ENCODE measurements around the gene TTN. TPM values are rescaled to one million over a fixed set of nuclear protein-coding genes. Genes with fewer than 3 reads are reported as not detected.

Gene TTN
- total RNA-seq, 2 experiments from 2014 or later, result 0.02 to 0.19 TPM

GRCh38 chr2:178764097-178764496 lies 43.1 kb downstream of the TTN start:
- Histone ChIP-seq H3K27ac (ENCODE audit: low read depth, low read length, poor library complexity, severe bottlenecking) (no peak overlapping the region), H3K4me1 (ENCODE audit: insufficient read depth, low read length, poor library complexity, severe bottlenecking) (no peaks in the 10 kb centered on the region), H2AFZ (ENCODE audit: low read length) (no peak overlapping the region), H3K4me3 (ENCODE audit: low read depth, low read length, poor library complexity, severe bottlenecking) (no peak overlapping the region), H3K4me2 (ENCODE audit: low read length) (no peak overlapping the region), H3K9me2 (ENCODE audit: insufficient read depth, low read length) (no peaks in the 10 kb centered on the region), H3K9me3 (ENCODE audit: low read length) (no peaks in the 10 kb centered on the region), H3K36me3 (ENCODE audit: insufficient read depth, low read length) (no peaks in the 10 kb centered on the region), H4K20me1 (ENCODE audit: insufficient read depth, low read length) (no peaks in the 10 kb centered on the region), H3K79me2 (ENCODE audit: insufficient read depth, low read depth, low read length) (no peaks in the 10 kb centered on the region)
- POLR2A ChIA-PET, result no interaction called here
- CTCF ChIA-PET (ENCODE audit: unreplicated experiment), result no interaction called here
- intact Hi-C loops (cut with micrococcal nuclease; ENCODE audit: unreplicated experiment), result loop anchor here (5.0 kb wide), 1 partner anchor 148 kb away; no protein-coding TSS in a partner anchor
- no peak for TF ChIP-seq EZH2phosphoT487 (IDR thresholded peaks at IDR 0.05; ENCODE audit: borderline replicate concordance, low read depth, low read length)
- no peak for TF ChIP-seq CTCF (conservative IDR thresholded peaks at IDR 0.05; ENCODE audit: low read length)
- DNase-seq (ENCODE audit: low spot score), result no peak
- no TSS peak for BruUV-seq (replicated peaks)

GRCh38 chr2:178761759-178762371 lies 45.4 kb downstream of the TTN start:
- intact Hi-C loops (cut with micrococcal nuclease; ENCODE audit: unreplicated experiment), result loop anchor here (5.0 kb wide), 1 partner anchor 150 kb away; no protein-coding TSS in a partner anchor
- Histone ChIP-seq H3K4me1 (ENCODE audit: insufficient read depth, low read length, poor library complexity, severe bottlenecking) (no peaks in the 10 kb centered on the region), H3K9me3 (ENCODE audit: low read length) (no peaks in the 10 kb centered on the region), H3K9me2 (ENCODE audit: insufficient read depth, low read length) (no peaks in the 10 kb centered on the region), H4K20me1 (ENCODE audit: insufficient read depth, low read length) (no peaks in the 10 kb centered on the region), H2AFZ (ENCODE audit: low read length) (no peak overlapping the region), H3K36me3 (ENCODE audit: insufficient read depth, low read length) (no peaks in the 10 kb centered on the region), H3K27ac (ENCODE audit: low read depth, low read length, poor library complexity, severe bottlenecking) (no peak overlapping the region), H3K4me2 (ENCODE audit: low read length) (no peak overlapping the region), H3K4me3 (ENCODE audit: low read depth, low read length, poor library complexity, severe bottlenecking) (no peak overlapping the region), H3K79me2 (ENCODE audit: insufficient read depth, low read depth, low read length) (no peaks in the 10 kb centered on the region)
- no TSS peak for BruUV-seq (replicated peaks)
- ChIA-PET CTCF (ENCODE audit: unreplicated experiment) (no interaction called here), POLR2A (interaction anchor here (0.5 kb wide), 1 partner anchor 70 kb away, joined by 3 read pairs; no protein-coding TSS in a partner anchor)
- TF ChIP-seq CTCF (conservative IDR thresholded peaks at IDR 0.05; ENCODE audit: low read length) (peak; percentile 94), EZH2phosphoT487 (IDR thresholded peaks at IDR 0.05; ENCODE audit: borderline replicate concordance, low read depth, low read length) (no peak)
- peak; percentile 67 for DNase-seq (ENCODE audit: low spot score)

- TF ChIP-seq CTCF (conservative IDR thresholded peaks at IDR 0.05; ENCODE audit: low read length) (no peak), EZH2phosphoT487 (IDR thresholded peaks at IDR 0.05; ENCODE audit: borderline replicate concordance, low read depth, low read length) (no peak)
- no peaks in the 10 kb centered on the region for H4K20me1 ChIP-seq (ENCODE audit: insufficient read depth, low read length)
- no peaks in the 10 kb centered on the region for H3K36me3 ChIP-seq (ENCODE audit: insufficient read depth, low read length)
- H2AFZ ChIP-seq (ENCODE audit: low read length), result no peak overlapping the region
- no peak overlapping the region for H3K4me2 ChIP-seq (ENCODE audit: low read length)
- no peaks in the 10 kb centered on the region for H3K9me2 ChIP-seq (ENCODE audit: insufficient read depth, low read length)
- no peaks in the 10 kb centered on the region for H3K4me1 ChIP-seq (ENCODE audit: insufficient read depth, low read length, poor library complexity, severe bottlenecking)
- no peak overlapping the region for H3K27ac ChIP-seq (ENCODE audit: low read depth, low read length, poor library complexity, severe bottlenecking)
- H3K79me2 ChIP-seq (ENCODE audit: insufficient read depth, low read depth, low read length), result no peaks in the 10 kb centered on the region
- BruUV-seq (replicated peaks), result no TSS peak
- intact Hi-C loops (cut with micrococcal nuclease; ENCODE audit: unreplicated experiment), result no loop called here
- H3K4me3 ChIP-seq (ENCODE audit: low read depth, low read length, poor library complexity, severe bottlenecking), result no peak overlapping the region
- ChIA-PET CTCF (ENCODE audit: unreplicated experiment) (no interaction called here), POLR2A (no interaction called here)
- no peaks in the 10 kb centered on the region for H3K9me3 ChIP-seq (ENCODE audit: low read length)
- DNase-seq (ENCODE audit: low spot score), result no peak
Measured at GRCh38 chr2:178756843-178757242, 50.4 kb downstream of the TTN start.
